ENCODE data around the gene RPS6KA2. TPM values are rescaled to one million over a fixed set of nuclear protein-coding genes. Genes with fewer than 3 reads are reported as not detected.

Gene RPS6KA2
- total RNA-seq, 1 experiment from 2014 or later = 12.3 TPM

GRCh38 chr6:166527849-166528248 lies 99.2 kb downstream of the RPS6KA2 start:
- H3K4me2 ChIP-seq (ENCODE audit: insufficient read depth, insufficient read length, low read length) = no peak overlapping the region
- no peak overlapping the region for H3K56ac ChIP-seq (ENCODE audit: insufficient read length, low read depth, low read length)
- H2AFZ ChIP-seq (ENCODE audit: low read length) = no peak overlapping the region
- H3K18ac ChIP-seq (ENCODE audit: insufficient read length, low read depth, low read length) = no peak overlapping the region
- H3K9me3 ChIP-seq (ENCODE audit: control insufficient read depth, low read depth, low read length) = no peaks in the 10 kb centered on the region
- no peak for DNase-seq
- H3K79me1 ChIP-seq (ENCODE audit: insufficient read depth, low read depth, low read length, poor library complexity, severe bottlenecking) = no peaks in the 10 kb centered on the region
- no peak overlapping the region for H2BK120ac ChIP-seq (ENCODE audit: low read depth, low read length, poor library complexity, severe bottlenecking)
- H3K9me3 Mint-ChIP-seq = no peaks in the 10 kb centered on the region; a peak in 1 of 5 replicates
- H3K4me3 Mint-ChIP-seq = no peak overlapping the region
- peaks cover 3 to 6% of the 10 kb centered on the region in 2 experiments; a peak in 1 of 4 replicates for H3K4me1 Mint-ChIP-seq
- H2BK5ac ChIP-seq (ENCODE audit: insufficient read length, low read length) = no peak overlapping the region
- no peak overlapping the region for H2BK20ac ChIP-seq (ENCODE audit: low read depth, low read length, poor library complexity, severe bottlenecking)
- no peak overlapping the region for H3K4ac ChIP-seq (ENCODE audit: low read depth, low read length)
- H3K27me3 ChIP-seq (ENCODE audit: insufficient read depth, low read length) = no peaks in the 10 kb centered on the region
- H3K27ac Mint-ChIP-seq = no peak overlapping the region
- H4K91ac ChIP-seq (ENCODE audit: insufficient read length, low read depth, low read length) = no peak overlapping the region
- H3K27me3 Mint-ChIP-seq (ENCODE audit: low read depth) = no peaks in the 10 kb centered on the region
- no peak overlapping the region for H3K9ac ChIP-seq (ENCODE audit: extremely low read depth, insufficient read length, low read length)
- no peak overlapping the region for H3K23ac ChIP-seq (ENCODE audit: insufficient read length, low read depth, low read length)
- no peak overlapping the region for H3K27ac ChIP-seq (ENCODE audit: insufficient read length, low read depth, low read length)
- no peak overlapping the region for H2AK5ac ChIP-seq (ENCODE audit: insufficient read length, low read length)
- TF ChIP-seq CTCF (conservative IDR thresholded peaks at IDR 0.05) = no peak
- H4K8ac ChIP-seq (replicated peaks; ENCODE audit: insufficient read length, low read depth, low read length) = no peak overlapping the region
- H4K20me1 ChIP-seq (ENCODE audit: control insufficient read depth, insufficient read depth, insufficient read length) = no peaks in the 10 kb centered on the region
- no peaks in the 10 kb centered on the region for H3K4me1 ChIP-seq (ENCODE audit: insufficient read depth, low read length)
- no peak overlapping the region for H4K5ac ChIP-seq (ENCODE audit: insufficient read length, low read depth, low read length)
- peaks cover 14 to 21% (median 21%) of the 10 kb centered on the region in 3 experiments; a peak in 6 of 7 replicates for H3K36me3 Mint-ChIP-seq (ENCODE audit: insufficient read depth in 1 of 3, low read depth in 3 of 3)
- H2BK12ac ChIP-seq (ENCODE audit: insufficient read length, low read depth, low read length) = no peak overlapping the region
- H2BK15ac ChIP-seq (ENCODE audit: low read depth, low read length) = no peak overlapping the region
- no peaks in the 10 kb centered on the region for H3K23me2 ChIP-seq (ENCODE audit: insufficient read length, low read depth, low read length, poor library complexity, severe bottlenecking)
- no peak overlapping the region for H3K14ac ChIP-seq (ENCODE audit: insufficient read depth, low read length)
- WGBS (ENCODE audit: extremely low coverage, insufficient read length, low lambda C conversion rate) = no CpG with 5 or more reads among the region's 4 CpGs
- no peaks in the 10 kb centered on the region for H3K79me2 ChIP-seq (ENCODE audit: insufficient read depth, low read length)
- no peak overlapping the region for H3T11ph ChIP-seq (ENCODE audit: low read length)
